OCI-LY3 (cell line): Measurements from ENCODE around the gene BBC3.

Experiments used
- CTCF ChIP-seq: fragments of 200-600, 300-600 bp; sonication (generic); IDR thresholded peaks from 2 replicates; pipeline ENCODE4 v1.5.1; 2014; ENCODE audit warnings: antibody characterized with exemption, low read length, low read depth
- EZH2phosphoT487 ChIP-seq: fragments of 200-600 bp; shearing (Covaris generic); IDR thresholded peaks from 2 replicates; pipeline ENCODE4 v1.6.1; 2018; ENCODE audit warnings: antibody characterized with exemption, mixed run types, low read depth

GRCh38 chr19:47243364-47243775, 12.4 kb upstream of the BBC3 start:
- TF ChIP-seq EZH2phosphoT487 (no peak), CTCF (no peak)
